Skin epidermis (tissue), 12 donors: ENCODE data around the gene CLASRP.

Experiments used
- H3K27ac ChIP-seq, 21 experiments: fragments of 200-600 bp; sonication (generic) in 11 of 21; one replicate each; pipeline ENCODE4 v1.5.0; 2020; ENCODE audit warnings: mild to moderate bottlenecking in 3 of 21, inconsistent platforms in 2 of 21, moderate library complexity in 2 of 21
- H3K4me3 ChIP-seq, 7 experiments: fragments of 200-600 bp; sonication (generic) in 2 of 7; one replicate each; pipeline ENCODE4 v1.5.0; 2020; ENCODE audit warnings: inconsistent platforms in 2 of 7, mild to moderate bottlenecking in 2 of 7, moderate library complexity in 1 of 7

Gene CLASRP

DNA sequence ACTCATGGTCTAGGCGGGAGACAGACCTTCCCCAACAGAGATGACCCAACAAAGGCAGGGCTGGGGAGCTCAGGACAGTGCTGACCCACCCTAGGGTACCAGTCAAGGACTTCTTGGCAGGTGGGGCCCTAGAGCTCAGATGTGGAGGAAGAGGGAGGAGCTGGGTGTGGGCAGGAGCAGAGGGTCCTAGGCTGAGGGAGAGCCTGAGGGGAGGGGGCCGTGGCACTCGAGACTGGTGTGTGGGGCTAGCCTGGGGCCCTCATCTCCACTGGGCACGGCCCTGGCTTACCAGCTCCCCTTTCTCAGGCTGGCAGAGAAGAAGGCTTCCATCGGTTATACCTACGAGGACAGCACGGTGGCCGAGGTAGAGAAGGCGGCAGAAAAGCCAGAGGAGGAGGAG, 18.6 kb downstream of the CLASRP start:
- Histone ChIP-seq H3K27ac (peak overlapping the region in 2 of 21 experiments; percentile 2 to 9), H3K4me3 (no peak overlapping the region)

DNA sequence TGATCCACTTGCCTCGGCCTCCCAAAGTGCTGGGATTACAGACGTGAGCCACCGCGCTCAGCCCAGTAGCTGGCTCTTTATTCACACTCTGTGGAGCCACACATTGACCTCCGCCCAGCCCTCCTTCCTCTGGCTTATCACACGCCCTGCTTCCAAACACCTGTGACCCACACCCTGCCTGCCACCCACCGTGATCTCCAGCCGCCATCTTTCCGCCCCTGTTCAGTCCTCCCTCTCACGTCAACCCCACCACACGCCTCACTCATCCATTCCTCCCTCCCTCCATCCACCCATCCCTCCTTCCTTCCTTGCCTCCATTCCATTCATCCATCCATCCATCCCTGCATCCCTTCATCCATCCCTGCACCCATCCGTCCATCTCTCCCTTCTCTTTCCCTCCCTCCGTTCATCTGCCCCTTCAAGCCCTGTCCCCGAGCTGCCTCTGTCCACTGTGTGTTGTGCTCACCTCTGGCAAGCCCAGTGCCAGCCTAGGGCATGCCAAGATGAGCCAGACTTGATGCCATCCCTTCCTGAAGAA, 19.8 kb downstream of the CLASRP start:
- no peak overlapping the region for H3K4me3 ChIP-seq
- H3K27ac ChIP-seq, result no peak overlapping the region

DNA sequence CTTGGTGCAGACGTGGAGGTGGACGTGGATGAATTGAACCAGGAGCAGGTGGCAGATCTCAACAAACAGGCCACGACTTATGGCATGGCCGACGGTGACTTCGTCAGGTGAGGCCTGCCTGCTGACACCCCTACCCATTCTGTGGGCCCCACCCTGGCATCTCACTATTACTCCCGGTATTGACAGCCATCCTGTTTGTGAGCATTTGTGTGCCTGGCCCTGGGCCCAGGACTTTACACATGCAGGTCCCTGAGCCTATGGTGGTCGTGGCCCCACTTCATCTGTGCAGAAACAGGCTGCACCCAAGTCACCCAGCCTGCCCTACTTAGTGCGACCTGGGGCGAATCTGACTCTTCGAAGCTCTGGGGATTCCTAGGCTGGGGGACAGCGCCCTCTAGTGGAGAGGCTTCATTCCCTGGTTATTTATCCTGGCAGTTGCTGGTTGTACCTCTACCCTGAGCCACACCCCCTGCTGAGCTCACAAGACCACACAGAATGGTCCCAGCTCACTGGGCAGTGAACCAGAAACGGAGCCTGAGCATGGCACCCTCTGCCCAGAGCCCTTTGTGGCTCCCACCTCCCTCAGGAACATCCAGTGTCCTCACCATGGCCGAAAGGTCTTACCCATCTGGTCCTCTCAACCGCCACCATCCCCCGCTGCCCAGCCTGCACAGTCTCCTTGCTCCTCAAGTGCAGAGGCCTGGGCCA, 20.6 kb downstream of the CLASRP start:
- Histone ChIP-seq H3K27ac (no peak overlapping the region), H3K4me3 (no peak overlapping the region)

DNA sequence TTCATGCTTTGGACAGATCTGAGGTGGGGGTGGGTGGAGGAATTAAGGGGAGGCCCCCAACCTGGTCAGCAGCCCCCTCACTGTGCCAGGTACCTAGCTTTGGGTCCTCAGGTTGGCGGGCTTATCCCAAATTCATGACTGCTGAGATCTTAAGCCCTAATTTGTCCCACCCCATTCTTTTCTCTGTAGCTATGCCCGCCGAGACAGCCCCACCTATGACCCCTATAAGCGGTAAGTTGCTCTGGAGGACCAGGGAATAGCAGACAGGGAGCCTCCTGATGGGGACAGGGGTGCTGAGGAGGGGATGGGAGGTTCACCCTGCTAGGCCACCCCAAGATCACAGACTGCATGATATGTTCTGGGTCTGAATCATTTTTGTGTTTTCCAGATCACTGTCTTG, 23.1 kb downstream of the CLASRP start:
- Histone ChIP-seq H3K4me3 (no peak overlapping the region), H3K27ac (no peak overlapping the region)

DNA sequence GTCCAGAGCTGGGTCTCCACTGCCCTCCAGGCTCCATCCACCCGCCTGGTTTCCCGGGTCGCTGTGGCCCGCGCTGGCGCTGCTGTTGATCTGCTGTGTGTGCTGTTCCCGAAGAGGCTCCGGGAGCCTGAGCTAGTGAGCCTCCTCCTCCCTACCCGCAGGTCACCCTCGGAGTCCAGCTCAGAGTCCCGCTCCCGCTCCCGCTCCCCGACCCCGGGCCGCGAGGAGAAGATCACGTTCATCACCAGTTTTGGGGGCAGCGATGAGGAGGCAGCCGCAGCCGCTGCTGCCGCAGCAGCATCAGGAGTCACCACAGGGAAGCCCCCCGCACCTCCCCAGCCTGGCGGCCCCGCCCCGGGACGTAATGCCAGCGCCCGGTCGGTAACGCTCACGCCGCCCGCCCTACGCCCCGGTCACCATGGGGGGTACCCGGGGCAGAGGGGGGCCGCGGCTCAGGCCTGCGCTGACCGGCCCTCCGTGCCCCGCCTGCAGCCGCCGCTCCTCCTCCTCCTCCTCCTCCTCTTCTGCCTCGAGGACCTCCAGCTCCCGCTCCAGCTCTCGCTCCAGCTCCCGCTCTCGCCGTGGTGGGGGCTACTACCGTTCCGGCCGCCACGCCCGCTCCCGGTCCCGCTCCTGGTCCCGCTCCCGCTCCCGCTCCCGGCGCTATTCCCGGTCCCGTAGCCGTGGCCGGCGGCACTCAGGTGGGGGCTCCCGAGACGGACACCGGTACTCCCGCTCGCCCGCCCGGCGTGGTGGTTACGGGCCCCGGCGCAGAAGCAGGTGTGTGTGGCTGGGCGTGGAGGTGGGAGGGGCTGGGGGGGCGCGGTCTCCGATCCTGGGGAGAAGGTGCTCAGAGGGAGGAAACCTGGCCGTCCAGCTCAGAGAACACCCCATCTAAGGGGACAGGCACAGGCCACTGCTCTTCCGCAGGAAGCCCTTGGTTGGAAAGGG, 25.3 kb downstream of the CLASRP start:
- H3K4me3 ChIP-seq, result no peak overlapping the region
- no peak overlapping the region for H3K27ac ChIP-seq

DNA sequence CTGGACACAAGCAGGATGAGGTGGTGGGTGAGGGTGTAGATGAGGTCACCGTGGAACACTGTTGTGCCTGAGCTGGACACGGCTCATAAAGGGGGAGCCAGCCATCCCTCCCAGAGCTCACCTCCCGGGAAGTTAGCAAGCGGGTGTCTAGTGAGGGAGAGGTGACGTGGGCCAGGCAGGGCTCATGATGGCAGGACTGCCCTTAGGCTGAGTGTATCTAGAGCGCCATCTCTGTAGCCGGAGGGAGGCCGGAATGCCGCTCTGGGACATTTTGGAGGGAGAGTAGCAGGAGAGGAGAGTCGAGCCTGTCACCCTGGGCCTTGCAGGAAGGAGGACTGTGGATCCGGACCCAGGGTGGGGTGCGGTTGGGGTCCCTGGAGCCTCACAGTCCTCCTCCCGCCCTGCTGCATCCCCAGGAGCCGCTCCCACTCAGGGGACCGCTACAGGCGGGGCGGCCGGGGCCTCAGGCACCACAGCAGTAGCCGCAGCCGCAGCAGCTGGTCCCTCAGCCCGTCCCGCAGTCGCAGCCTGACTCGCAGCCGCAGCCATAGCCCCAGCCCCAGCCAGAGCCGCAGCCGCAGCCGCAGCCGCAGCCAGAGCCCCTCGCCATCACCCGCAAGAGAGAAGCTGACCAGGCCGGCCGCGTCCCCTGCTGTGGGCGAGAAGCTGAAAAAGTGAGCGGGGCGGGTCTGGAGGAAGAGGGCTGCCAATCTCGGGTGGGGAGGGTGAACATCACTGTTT, 28.2 kb downstream of the CLASRP start:
- H3K4me3 ChIP-seq, result no peak overlapping the region
- H3K27ac ChIP-seq, result no peak overlapping the region

DNA sequence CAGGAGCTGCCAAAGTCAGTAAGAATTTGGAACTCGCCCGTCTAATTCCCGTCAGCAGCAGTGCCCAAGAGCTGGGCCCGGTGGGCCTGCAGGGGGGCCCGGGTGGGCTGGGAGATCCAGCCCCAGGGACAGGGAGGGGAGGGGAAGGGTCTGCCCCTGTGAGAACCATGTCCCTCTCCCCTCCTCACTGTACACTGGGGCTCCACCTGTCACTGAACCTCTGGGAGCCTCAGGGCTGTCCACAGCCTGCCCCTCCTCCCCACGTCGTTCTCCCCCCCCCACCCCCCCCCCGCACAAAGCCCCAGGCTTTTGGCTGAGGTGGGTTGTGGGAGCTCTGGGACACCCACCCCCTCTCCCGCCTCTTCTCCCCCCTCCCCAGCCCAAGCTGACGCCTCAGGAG, 29.2 kb downstream of the CLASRP start:
- H3K27ac ChIP-seq, result peak overlapping the region in 1 of 21 experiments; percentile 18
- no peak overlapping the region for H3K4me3 ChIP-seq

DNA sequence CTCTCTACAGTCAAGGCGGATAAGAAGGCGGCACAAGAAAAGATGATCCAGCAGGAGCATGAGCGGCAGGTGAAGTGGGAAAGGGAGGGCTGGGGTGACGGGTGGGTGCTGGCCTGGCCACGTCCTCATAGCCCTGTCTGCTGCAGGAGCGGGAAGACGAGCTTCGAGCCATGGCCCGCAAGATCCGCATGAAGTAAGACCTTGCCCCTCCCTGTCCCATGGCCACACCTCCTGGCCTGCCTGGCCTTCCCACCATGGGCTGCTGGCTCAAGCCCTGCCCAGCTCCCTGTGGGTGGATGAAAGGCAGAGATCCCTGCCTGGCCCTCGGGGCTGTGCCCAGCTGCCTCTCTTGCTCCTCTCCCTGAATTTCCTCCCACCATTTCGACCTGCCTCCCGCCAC, 30.2 kb downstream of the CLASRP start:
- H3K4me3 ChIP-seq, result no peak overlapping the region
- H3K27ac ChIP-seq, result peak overlapping the region in 5 of 21 experiments; percentile 11 to 75 (median 48)

DNA sequence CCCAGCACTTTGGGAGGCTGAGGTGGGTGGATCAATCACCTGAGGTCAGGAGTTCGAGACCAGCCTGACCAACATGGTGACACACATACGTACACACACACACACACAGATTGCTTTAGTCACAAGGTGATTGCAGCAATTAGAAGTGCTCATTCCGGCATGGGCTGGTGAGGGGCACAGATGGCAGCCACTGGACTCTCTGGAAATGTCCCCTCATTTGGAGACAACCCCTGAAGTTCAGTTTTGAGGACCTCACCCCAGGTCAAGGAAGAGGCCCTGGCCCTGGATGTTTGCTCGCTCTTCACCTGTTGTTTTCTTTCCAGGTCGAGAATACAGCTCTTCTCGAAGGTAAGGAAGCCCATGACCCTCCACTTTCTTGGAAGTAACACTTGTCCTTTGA, 31.4 kb downstream of the CLASRP start:
- Histone ChIP-seq H3K27ac (peak overlapping the region in 6 of 21 experiments; percentile 21 to 75 (median 54)), H3K4me3 (no peak overlapping the region)

DNA sequence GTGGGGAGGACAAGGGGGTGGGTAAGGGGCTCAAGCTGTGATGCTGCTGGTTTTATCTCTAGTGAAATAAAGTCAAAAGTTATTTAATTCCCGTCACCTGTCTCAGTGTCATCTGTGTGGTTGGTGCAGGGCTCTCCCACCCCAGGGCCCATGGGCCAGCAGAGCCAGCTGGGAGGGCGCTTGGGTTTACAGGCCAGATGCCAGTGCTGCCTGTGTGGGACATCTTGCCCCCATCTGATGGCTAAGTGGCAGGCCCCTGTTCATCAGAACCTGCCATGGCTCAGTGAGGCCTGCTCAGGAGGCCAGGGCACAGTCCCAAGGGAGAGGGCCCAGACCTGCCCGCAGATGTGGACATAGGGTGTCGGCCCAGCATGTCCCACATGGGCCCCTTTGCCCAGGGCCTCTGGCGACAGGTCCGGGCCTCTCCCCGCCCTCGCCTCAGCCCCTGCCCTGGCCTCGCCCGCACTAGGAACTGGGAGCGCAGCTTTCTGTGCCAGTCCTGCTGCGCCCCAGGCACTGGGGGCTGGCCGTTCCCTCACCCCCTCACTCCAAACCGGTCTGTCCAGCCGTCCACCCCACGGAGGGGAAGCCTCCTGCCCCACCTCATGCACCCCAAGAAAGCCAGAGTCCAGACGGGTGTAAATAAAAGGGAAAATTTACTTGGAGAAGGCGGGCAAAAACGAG, 32.2 kb downstream of the CLASRP start:
- H3K4me3 ChIP-seq, result no peak overlapping the region
- peak overlapping the region in 10 of 21 experiments; percentile 14 to 75 (median 46) for H3K27ac ChIP-seq

DNA sequence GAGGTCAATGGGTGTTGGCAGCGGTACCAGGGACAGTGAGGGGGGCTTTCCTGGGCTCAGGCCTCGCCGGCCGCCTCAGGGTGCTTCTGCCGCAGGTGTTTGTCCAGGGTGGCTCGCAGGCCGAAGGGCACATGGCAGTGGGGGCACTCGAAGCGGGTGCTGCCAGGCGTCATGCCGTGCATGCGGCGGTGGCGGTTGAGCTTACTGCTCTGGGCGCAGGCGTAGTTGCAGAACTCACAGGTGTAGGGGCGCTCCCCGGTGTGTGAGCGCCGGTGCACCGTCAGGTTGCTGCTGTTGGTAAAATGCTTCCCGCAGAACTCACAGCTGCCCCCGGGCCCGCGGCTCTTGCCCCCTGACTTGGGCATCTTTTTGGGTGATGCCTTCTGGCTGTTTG, 32.7 kb downstream of the CLASRP start:
- H3K27ac ChIP-seq, result peak overlapping the region in 10 of 21 experiments; percentile 14 to 75 (median 46)
- H3K4me3 ChIP-seq, result no peak overlapping the region

DNA sequence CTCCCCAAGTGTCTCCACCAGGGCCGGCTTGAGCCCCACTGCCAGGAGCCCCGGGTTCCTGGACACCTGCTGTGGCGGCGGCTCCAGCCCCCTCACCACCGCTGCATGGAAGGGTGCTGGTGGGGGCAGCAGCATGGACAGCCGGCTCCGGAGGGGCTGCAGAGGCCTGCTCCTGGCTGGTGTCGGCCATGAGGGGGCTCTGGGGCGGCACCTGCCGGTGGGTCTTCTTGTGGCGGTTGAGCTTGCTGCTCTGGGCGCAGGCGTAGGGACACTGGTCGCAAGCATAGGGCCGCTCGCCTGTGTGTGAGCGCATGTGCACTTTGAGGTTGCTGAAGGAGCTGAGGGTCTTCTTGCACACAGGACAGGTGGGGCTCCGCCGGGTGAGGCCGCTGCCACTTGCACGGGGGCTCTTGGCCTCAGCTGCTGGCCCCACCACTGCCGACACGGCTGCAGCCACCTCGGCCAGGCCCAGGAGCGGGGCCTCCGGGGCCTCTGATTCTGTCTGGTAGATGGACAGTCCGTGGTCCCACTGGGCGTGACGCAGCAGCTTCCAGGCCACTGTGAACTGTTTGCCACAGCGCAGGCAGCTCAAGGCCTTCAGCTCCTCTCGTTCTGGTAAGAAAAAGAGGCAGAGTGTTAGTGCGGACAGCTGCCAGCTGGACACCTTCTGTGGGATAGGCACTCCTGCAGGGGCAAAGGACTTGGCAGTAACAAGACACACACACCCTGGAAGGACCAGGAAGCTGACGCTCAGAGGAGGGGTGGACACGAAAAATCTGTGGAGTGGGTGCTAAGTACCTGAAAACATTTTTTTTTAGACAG, 33.3 kb downstream of the CLASRP start:
- Histone ChIP-seq H3K27ac (peak overlapping the region in 4 of 21 experiments; percentile 5 to 75 (median 60)), H3K4me3 (no peak overlapping the region)

DNA sequence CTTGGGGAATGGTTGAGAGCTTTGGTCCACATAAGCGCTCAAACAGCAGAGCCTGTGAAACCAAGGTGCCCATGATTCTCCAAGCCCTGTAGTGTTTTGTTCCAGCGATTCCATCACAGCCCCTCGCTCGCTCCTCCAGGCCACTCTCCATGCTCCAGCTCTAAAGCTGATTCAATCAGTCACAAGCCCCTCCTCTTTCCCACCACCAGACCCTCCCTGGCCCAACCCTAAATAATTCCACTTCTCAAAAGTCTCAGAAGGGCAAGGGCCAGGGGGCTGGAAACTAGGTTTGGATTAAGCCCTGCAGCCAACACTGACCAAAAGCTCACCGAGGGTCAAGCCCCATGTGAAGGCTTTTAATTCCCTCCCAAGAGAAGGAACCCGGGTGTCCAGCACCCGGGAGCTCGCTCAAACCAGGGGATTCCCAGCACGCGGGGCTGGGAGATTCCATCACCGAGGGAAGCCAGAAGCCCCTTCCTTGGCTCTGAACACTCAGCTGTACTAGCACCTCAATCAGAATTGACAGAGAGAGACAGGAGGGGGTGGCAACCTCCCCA, 36.0 kb downstream of the CLASRP start:
- peak overlapping the region; percentile 3 to 62 (median 57) for H3K4me3 ChIP-seq
- H3K27ac ChIP-seq, result peak overlapping the region in 18 of 21 experiments; percentile 6 to 92 (median 80)

DNA sequence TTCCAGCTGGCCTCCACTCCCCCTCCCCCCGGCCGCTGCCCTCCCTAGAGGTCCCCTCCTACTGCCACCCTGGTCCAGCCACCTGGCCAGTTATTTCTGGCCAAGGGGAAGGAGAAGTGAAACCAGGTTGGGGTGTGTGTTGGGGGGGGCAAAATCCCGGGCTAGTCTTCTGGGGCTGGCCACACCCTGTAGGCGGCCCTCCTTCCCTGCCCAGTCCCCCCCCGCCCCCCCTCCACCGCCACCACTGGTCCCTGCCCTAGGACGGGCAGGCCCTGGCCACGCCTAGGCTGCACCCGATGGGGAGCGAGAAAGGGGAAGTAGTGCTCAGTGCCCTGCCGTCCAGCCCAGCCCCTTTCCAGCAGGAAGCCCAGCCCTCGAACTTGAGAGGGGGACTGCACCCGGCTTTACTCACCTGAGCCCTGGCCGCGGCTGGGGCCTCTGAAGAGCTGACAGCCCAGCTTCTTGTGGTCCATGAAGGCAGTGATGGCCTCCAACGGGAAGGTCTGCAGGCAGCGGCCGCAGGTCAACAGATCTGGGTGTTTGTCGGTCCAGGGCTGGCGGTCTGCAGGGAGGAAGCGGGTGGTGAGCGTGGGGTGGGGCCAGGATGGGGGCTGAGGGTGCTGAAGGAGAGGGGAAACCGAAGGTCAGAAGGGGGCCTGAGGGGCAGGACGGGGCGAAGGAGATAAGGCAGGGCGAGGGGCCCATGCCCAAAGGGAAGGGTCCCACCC, 36.6 kb downstream of the CLASRP start:
- peak overlapping the region; percentile 43 to 62 (median 57) for H3K4me3 ChIP-seq
- peak overlapping the region; percentile 10 to 92 (median 77) for H3K27ac ChIP-seq

DNA sequence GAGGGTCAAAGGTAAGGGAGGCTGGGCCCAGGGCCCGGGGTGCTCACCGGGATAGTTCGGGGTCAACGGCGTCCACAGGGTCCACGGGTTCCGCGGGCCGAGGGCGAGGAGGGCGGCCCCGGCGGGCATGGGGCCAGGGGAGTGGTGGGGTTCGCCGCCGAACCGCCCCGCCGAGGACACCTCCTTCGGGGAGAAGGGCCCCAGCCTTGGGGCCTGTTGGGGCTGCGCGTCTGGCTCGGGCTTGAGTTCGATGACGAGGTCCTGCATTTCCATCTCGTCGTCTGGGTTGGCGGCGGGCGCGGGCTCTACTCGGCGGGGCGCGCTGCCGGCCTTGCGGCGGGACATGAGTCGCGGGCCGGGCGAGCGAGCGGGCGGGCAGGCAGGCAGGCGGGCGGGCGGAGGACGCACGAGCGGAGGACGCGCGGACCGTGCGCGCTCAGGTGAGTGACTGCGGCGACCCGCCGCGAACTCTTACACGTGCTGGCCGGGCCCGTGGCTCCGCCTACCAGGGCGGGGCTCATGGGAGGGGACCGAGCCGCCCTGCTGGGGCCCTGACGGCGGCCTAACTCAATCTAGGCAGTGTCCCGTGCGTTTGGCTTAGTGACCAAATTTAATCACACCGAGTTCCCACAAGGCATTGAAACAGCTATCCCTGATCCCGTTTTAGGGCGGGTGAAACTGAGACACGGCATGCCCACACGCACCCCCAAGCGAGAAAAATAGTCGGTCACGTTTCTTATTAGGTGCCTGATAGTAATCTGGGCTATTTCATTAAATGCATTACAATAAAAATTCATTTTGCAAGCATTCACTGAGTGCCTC, 37.4 kb downstream of the CLASRP start, which contains the start of gene ZNF296:
ZNF296 (minus strand) TSS at position 450 of the 822 bp plus-strand sequence; CDS start at position 345, 105 bp downstream.
- peak within 1 kb of the TSS; percentile 10 to 92 (median 77) for H3K27ac ChIP-seq
- peak within 1 kb of the TSS; percentile 43 to 62 (median 57) for H3K4me3 ChIP-seq
